Hepatocyte (in vitro differentiated cells): ENCODE results near the gene SLIT1. TPM values are rescaled to one million over a fixed set of nuclear protein-coding genes. Genes with fewer than 3 reads are reported as not detected.
A peak's percentile ranks its signal among the peaks of the same experiment; 100 is the strongest.

Source experiments
- DNase-seq: peaks from one replicate; pipeline ENCODE4 v3.0.0-alpha.2; 2016; ENCODE audit warnings: low spot score
- H2AFZ ChIP-seq: fragments of 200-600 bp; sonication (generic); 2 replicates; pipeline ENCODE4 v1.6.0; 2016; ENCODE audit warnings: antibody characterized with exemption, mild to moderate bottlenecking
- H3K27ac ChIP-seq: fragments of 200-600 bp; sonication (generic); 2 replicates; pipeline ENCODE4 v1.5.1; 2016; ENCODE audit warnings: mild to moderate bottlenecking
- H3K27me3 ChIP-seq: fragments of 200-600 bp; sonication (generic); 2 replicates; pipeline ENCODE4 v1.6.1; 2016
- H3K36me3 ChIP-seq: fragments of 200-600 bp; sonication (generic); replicated peaks from 2 replicates; pipeline ENCODE4 v1.5.1; 2016; ENCODE audit warnings: low read depth; ENCODE audit not compliant: insufficient read depth
- H3K4me1 ChIP-seq: fragments of 200-600 bp; sonication (generic); 2 replicates; pipeline ENCODE4 v1.5.1; 2016; ENCODE audit warnings: mild to moderate bottlenecking, moderate library complexity; ENCODE audit not compliant: insufficient read depth
- H3K4me2 ChIP-seq: fragments of 200-600 bp; sonication (generic); 2 replicates; pipeline ENCODE4 v1.6.0; 2016
- H3K4me3 ChIP-seq: fragments of 200-600 bp; sonication (generic); 2 replicates; pipeline ENCODE4 v1.5.1; 2016; ENCODE audit warnings: mild to moderate bottlenecking
- H3K79me2 ChIP-seq: fragments of 200-600 bp; sonication (generic); 2 replicates; pipeline ENCODE4 v1.6.0; 2017; ENCODE audit warnings: mild to moderate bottlenecking
- H3K9me2 ChIP-seq: fragments of 200-600 bp; sonication (generic); replicated peaks from 2 replicates; pipeline ENCODE4 v1.6.0; 2017; ENCODE audit warnings: mild to moderate bottlenecking; ENCODE audit not compliant: insufficient read depth
- H3K9me3 ChIP-seq: fragments of 200-600 bp; sonication (generic); 2 replicates; pipeline ENCODE4 v1.5.1; 2016; ENCODE audit warnings: low read depth, mild to moderate bottlenecking
- H4K20me1 ChIP-seq: fragments of 200-600 bp; sonication (generic); 2 replicates; pipeline ENCODE4 v1.6.0; 2016; ENCODE audit warnings: mild to moderate bottlenecking; ENCODE audit not compliant: insufficient read depth, poor library complexity, severe bottlenecking
- EZH2 ChIP-seq: fragments of 200-600 bp; sonication (generic); IDR thresholded peaks from 2 replicates; pipeline ENCODE4 v1.6.1; 2016; ENCODE audit warnings: antibody characterized with exemption, mild to moderate bottlenecking, borderline replicate concordance
- EZH2phosphoT487 ChIP-seq: fragments of 200-600 bp; sonication (generic); IDR thresholded peaks from one replicate; pipeline ENCODE4 v1.6.1; 2018; ENCODE audit warnings: antibody characterized with exemption, mild to moderate bottlenecking, low read depth, moderate library complexity; ENCODE audit not compliant: unreplicated experiment, severe bottlenecking
- WGBS: methylation state at CpG from one replicate; pipeline ENCODE4 v1.1.6; 2016; ENCODE audit warnings: low lambda C conversion rate; ENCODE audit errors: missing lambda C conversion rate; 5-methylcytosine and 5-hydroxymethylcytosine counted together
- polyA plus RNA-seq: library from polyadenylated mRNA; unstranded; fragments of >200 nt; fragmentation: Nextera tagmentation; extraction: Ambion mirVana; gene quantifications from 2 replicates; pipeline ENCODE4 v1.2.1, GENCODE V29; 2016
- total RNA-seq: library from RNA; depleted of rRNA; stranded (reverse); fragments of >200 nt; gene quantifications from 2 replicates; pipeline ENCODE4 v1.2.3, GENCODE V29; 2014
- TF ChIP-seq, protein P1 (sequence below): fragments of 200-600 bp; sonication (generic); IDR thresholded peaks from 2 replicates; pipeline ENCODE4 v1.5.1; 2016; ENCODE audit warnings: antibody characterized with exemption, mild to moderate bottlenecking; ENCODE audit not compliant: poor library complexity

The SLIT1 gene
- total and polyA plus RNA-seq, 2 experiments from 2014 or later, result 0.47 to 0.65 TPM

DNA sequence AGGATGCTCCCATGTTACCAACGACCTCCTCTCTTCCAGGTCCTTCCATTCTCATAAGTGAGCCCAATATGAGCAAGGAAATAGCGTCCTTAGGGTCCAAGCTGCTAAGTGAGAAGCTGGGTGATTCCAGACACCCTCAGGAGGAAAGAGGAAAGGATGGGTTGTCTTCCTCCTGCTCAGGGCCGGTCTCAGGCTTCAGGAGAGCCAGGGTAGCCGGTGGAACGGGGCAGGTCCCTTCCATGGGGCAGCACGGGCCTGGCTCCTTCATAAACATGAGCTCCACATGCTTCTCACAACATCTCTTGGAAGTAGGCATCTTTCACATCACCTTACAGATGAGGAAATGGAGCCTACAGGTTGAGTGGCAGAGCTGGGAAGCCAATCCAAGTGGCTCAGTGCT is 12.7 kb downstream of the SLIT1 start:
- 76% methylated on average over 6 of the region's 6 CpGs for WGBS

DNA sequence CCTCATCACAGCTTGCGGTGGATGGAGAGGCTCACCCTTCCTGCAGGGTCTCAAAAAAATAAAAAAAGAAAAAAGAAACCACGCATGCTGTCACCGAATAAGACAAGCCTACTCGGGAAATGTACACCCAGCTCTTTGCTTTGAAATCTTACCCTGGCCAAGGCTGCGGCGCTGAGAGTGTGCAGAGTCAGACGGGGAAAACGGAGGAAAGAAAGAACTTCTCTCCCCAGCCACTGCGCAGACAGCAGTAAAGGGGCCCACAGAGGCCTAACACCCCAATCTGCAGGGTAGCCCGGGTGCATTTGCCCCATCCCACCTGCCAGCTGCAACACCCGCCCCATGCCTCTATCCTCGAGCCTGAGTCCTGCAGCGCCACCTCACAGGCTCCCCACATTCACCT is 14.8 kb downstream of the SLIT1 start:
- H4K20me1 ChIP-seq, result no peaks in the 10 kb centered on the region
- TF ChIP-seq, protein P1, sequence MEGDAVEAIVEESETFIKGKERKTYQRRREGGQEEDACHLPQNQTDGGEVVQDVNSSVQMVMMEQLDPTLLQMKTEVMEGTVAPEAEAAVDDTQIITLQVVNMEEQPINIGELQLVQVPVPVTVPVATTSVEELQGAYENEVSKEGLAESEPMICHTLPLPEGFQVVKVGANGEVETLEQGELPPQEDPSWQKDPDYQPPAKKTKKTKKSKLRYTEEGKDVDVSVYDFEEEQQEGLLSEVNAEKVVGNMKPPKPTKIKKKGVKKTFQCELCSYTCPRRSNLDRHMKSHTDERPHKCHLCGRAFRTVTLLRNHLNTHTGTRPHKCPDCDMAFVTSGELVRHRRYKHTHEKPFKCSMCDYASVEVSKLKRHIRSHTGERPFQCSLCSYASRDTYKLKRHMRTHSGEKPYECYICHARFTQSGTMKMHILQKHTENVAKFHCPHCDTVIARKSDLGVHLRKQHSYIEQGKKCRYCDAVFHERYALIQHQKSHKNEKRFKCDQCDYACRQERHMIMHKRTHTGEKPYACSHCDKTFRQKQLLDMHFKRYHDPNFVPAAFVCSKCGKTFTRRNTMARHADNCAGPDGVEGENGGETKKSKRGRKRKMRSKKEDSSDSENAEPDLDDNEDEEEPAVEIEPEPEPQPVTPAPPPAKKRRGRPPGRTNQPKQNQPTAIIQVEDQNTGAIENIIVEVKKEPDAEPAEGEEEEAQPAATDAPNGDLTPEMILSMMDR, result no peak
- TF ChIP-seq EZH2, result no peak
- TF ChIP-seq EZH2phosphoT487, result no peak
- peak overlapping the region; percentile 16 for H3K4me2 ChIP-seq
- H3K9me2 ChIP-seq, result no peaks in the 10 kb centered on the region
- DNase-seq, result no peak
- WGBS, result 74% methylated on average over 13 of the region's 13 CpGs
- no peaks in the 10 kb centered on the region for H3K36me3 ChIP-seq
- H3K9me3 ChIP-seq, result no peaks in the 10 kb centered on the region
- H3K4me3 ChIP-seq, result no peak overlapping the region
- no peak overlapping the region for H3K27ac ChIP-seq
- H3K27me3 ChIP-seq, result no peaks in the 10 kb centered on the region
- no peaks in the 10 kb centered on the region for H3K4me1 ChIP-seq
- no peak overlapping the region for H2AFZ ChIP-seq
- H3K79me2 ChIP-seq, result no peaks in the 10 kb centered on the region

More for the DNA sequence above, 12.7 kb downstream of the SLIT1 start:
- TF ChIP-seq EZH2 (no peak), EZH2phosphoT487 (no peak)
- TF ChIP-seq, protein P1, result no peak
- no peaks in the 10 kb centered on the region for H3K36me3 ChIP-seq
- no peak for DNase-seq
- no peak overlapping the region for H3K27ac ChIP-seq
- H3K4me1 ChIP-seq, result no peaks in the 10 kb centered on the region
- no peaks in the 10 kb centered on the region for H3K9me3 ChIP-seq
- no peaks in the 10 kb centered on the region for H4K20me1 ChIP-seq
- no peak overlapping the region for H3K4me2 ChIP-seq
- no peak overlapping the region for H2AFZ ChIP-seq
- peaks cover 11% of the 10 kb centered on the region for H3K27me3 ChIP-seq
- H3K4me3 ChIP-seq, result no peak overlapping the region
- no peaks in the 10 kb centered on the region for H3K79me2 ChIP-seq
- no peaks in the 10 kb centered on the region for H3K9me2 ChIP-seq

DNA sequence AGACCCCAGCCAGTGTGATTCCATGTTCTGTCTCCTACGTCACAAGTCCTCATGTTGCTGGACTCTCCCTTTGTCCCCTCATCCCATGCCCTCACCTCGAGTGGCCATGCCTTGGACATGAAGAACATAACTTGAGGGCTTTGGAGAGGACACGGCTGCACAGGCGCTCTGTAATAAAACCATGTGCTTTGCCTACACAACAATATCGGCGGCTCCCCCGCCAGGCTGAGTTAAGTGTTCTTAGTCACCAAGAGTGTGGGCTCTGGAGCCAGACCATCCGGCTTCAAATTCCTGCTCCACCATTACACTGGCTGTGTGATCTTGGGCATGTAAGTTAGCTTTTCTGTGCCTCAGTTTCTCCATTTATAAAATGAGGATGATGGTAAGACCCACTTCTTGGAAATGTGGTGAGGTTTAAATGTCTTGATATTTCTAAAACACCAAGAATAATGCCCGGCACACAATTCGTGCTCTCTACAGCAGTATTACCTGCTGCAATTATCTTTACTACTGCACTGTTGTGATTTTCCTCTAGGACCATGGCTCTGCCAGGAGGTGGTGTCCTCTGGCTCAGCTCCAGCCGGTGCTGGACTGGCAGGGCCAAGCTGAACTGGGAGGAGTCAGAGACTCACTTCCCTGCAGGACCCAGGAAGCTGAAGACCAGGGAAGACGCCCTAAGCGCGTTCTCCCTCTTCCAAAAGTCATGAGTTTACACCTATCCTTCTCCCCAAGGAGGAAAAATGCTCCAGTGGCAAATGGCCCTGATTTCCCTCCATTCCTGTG is 15.7 kb downstream of the SLIT1 start:
- Histone ChIP-seq H3K4me1 (no peaks in the 10 kb centered on the region), H3K9me2 (no peaks in the 10 kb centered on the region), H3K36me3 (no peaks in the 10 kb centered on the region), H3K4me3 (no peak overlapping the region), H3K79me2 (no peaks in the 10 kb centered on the region), H3K4me2 (no peak overlapping the region), H4K20me1 (no peaks in the 10 kb centered on the region), H3K9me3 (no peaks in the 10 kb centered on the region), H2AFZ (no peak overlapping the region), H3K27ac (no peak overlapping the region), H3K27me3 (no peaks in the 10 kb centered on the region)
- WGBS, result 74% methylated on average over 14 of the region's 14 CpGs
- no peak for DNase-seq
- TF ChIP-seq EZH2phosphoT487 (no peak), EZH2 (no peak)
- TF ChIP-seq, protein P1, result no peak
